Urinary bladder (tissue), 4 donors: ENCODE data around the gene MTMR3. TPM values are rescaled to one million over a fixed set of nuclear protein-coding genes. Genes with fewer than 3 reads are reported as not detected.

Source experiments
- DNase-seq: peaks from one replicate; pipeline ENCODE4 v3.0.0-alpha.2; 2015; ENCODE audit errors: extremely low spot score
- H3K27ac ChIP-seq: one replicate; pipeline ENCODE4 v1.5.1; 2013; ENCODE audit warnings: low read depth, mild to moderate bottlenecking, moderate library complexity
- H3K36me3 ChIP-seq: one replicate; pipeline ENCODE4 v1.6.1; 2013; ENCODE audit warnings: mild to moderate bottlenecking, moderate library complexity; ENCODE audit not compliant: insufficient read depth
- H3K4me1 ChIP-seq: one replicate; pipeline ENCODE4 v1.6.1; 2013; ENCODE audit warnings: mild to moderate bottlenecking, moderate library complexity; ENCODE audit not compliant: insufficient read depth
- H3K4me3 ChIP-seq: one replicate; pipeline ENCODE4 v1.5.1; 2013; ENCODE audit warnings: low read depth, low read length
- WGBS: extraction: QIAGEN DNeasy Blood & Tissue Kit; methylation state at CpG from one replicate; pipeline ENCODE4 v1.1.7; 2013; 5-methylcytosine and 5-hydroxymethylcytosine counted together
- polyA plus RNA-seq: library from polyadenylated mRNA; stranded (reverse); fragments of 200-250 nt; gene quantifications from one replicate; pipeline ENCODE4 v1.2.3, GENCODE V29; 2013
- total RNA-seq: library from RNA; depleted of rRNA; stranded (reverse); fragments of >200 nt; gene quantifications from one replicate; pipeline ENCODE4 v1.2.3, GENCODE V29; 2014
- donor health status: healthy with polysubstance abuse.
- donor health status: healthy.

The MTMR3 gene
- total and polyA plus RNA-seq, 2 donors = 17.8 to 62.7 TPM

GRCh38 chr22:29944339-29944738 is 61.4 kb downstream of the MTMR3 start:
- H3K36me3 ChIP-seq = no peaks in the 10 kb centered on the region
- no peak overlapping the region for H3K27ac ChIP-seq
- no peak for DNase-seq
- no peak overlapping the region for H3K4me3 ChIP-seq
- peaks cover 1% of the 10 kb centered on the region for H3K4me1 ChIP-seq
- WGBS = 80% methylated on average over 2 of the region's 2 CpGs

GRCh38 chr22:29945435-29945834 is 62.5 kb downstream of the MTMR3 start:
- peaks cover 1% of the 10 kb centered on the region for H3K4me1 ChIP-seq
- WGBS = 52% methylated on average over 3 of the region's 3 CpGs
- no peak for DNase-seq
- H3K4me3 ChIP-seq = no peak overlapping the region
- no peaks in the 10 kb centered on the region for H3K36me3 ChIP-seq
- no peak overlapping the region for H3K27ac ChIP-seq

GRCh38 chr22:29946220-29946619 is 63.2 kb downstream of the MTMR3 start:
- WGBS = 74% methylated on average over 2 of the region's 2 CpGs
- DNase-seq = no peak
- Histone ChIP-seq H3K4me3 (no peak overlapping the region), H3K27ac (no peak overlapping the region), H3K36me3 (no peaks in the 10 kb centered on the region), H3K4me1 (peaks cover 1% of the 10 kb centered on the region)

- Histone ChIP-seq H3K27ac (peak overlapping the region; percentile 23), H3K4me1 (peaks cover 1% of the 10 kb centered on the region)
These were observed 64.7 kb downstream of the MTMR3 start for GRCh38 chr22:29947410-29948384.

GRCh38 chr22:29948385-29948769 is 65.4 kb downstream of the MTMR3 start:
- no peak for DNase-seq
- no peak overlapping the region for H3K27ac ChIP-seq
- H3K36me3 ChIP-seq = no peaks in the 10 kb centered on the region
- 30% methylated on average over 1 of the region's 1 CpG for WGBS
- H3K4me1 ChIP-seq = peaks cover 1% of the 10 kb centered on the region
- H3K4me3 ChIP-seq = no peak overlapping the region

More at GRCh38 chr22:29947410-29948384, 64.7 kb downstream of the MTMR3 start:
- Histone ChIP-seq H3K36me3 (no peaks in the 10 kb centered on the region), H3K4me3 (no peak overlapping the region)
- no peak for DNase-seq
- WGBS = 44% methylated on average over 4 of the region's 4 CpGs

GRCh38 chr22:29949872-29950271 is 66.9 kb downstream of the MTMR3 start:
- H3K4me3 ChIP-seq = no peak overlapping the region
- peaks cover 1% of the 10 kb centered on the region for H3K4me1 ChIP-seq
- no peaks in the 10 kb centered on the region for H3K36me3 ChIP-seq
- H3K27ac ChIP-seq = no peak overlapping the region
- no peak for DNase-seq
- 87% methylated on average over 3 of the region's 3 CpGs for WGBS

GRCh38 chr22:29951791-29952413 is 68.9 kb downstream of the MTMR3 start:
- no peak overlapping the region for H3K27ac ChIP-seq
- DNase-seq = no peak
- no peaks in the 10 kb centered on the region for H3K36me3 ChIP-seq
- peaks cover 1% of the 10 kb centered on the region for H3K4me1 ChIP-seq
- H3K4me3 ChIP-seq = no peak overlapping the region
- WGBS = 83% methylated on average over 8 of the region's 8 CpGs

GRCh38 chr22:29954203-29954855 is 71.4 kb downstream of the MTMR3 start:
- H3K4me1 ChIP-seq = no peaks in the 10 kb centered on the region
- 97% methylated on average over 9 of the region's 9 CpGs for WGBS
- H3K36me3 ChIP-seq = no peaks in the 10 kb centered on the region
- H3K4me3 ChIP-seq = no peak overlapping the region
- H3K27ac ChIP-seq = no peak overlapping the region
- DNase-seq = no peak

- H3K27ac ChIP-seq = no peak overlapping the region
- H3K4me1 ChIP-seq = no peaks in the 10 kb centered on the region
- H3K4me3 ChIP-seq = no peak overlapping the region
- DNase-seq = no peak
- H3K36me3 ChIP-seq = no peaks in the 10 kb centered on the region
- 88% methylated on average over 1 of the region's 1 CpG for WGBS
These were observed 73.7 kb downstream of the MTMR3 start for GRCh38 chr22:29956680-29957079.

GRCh38 chr22:29958170-29958569 is 75.2 kb downstream of the MTMR3 start:
- H3K4me1 ChIP-seq = no peaks in the 10 kb centered on the region
- no peak for DNase-seq
- no peak overlapping the region for H3K27ac ChIP-seq
- 94% methylated on average over 2 of the region's 2 CpGs for WGBS
- no peaks in the 10 kb centered on the region for H3K36me3 ChIP-seq
- no peak overlapping the region for H3K4me3 ChIP-seq

GRCh38 chr22:29964776-29965175 is 81.8 kb downstream of the MTMR3 start:
- DNase-seq = no peak
- Histone ChIP-seq H3K4me3 (no peak overlapping the region), H3K4me1 (no peaks in the 10 kb centered on the region), H3K36me3 (peaks cover 1% of the 10 kb centered on the region), H3K27ac (no peak overlapping the region)
- 84% methylated on average over 5 of the region's 5 CpGs for WGBS

- DNase-seq = no peak
- Histone ChIP-seq H3K27ac (no peak overlapping the region), H3K36me3 (peaks cover 1% of the 10 kb centered on the region)
These were observed 84.5 kb downstream of the MTMR3 start for GRCh38 chr22:29967461-29967860.

GRCh38 chr22:29971607-29972006 is 88.6 kb downstream of the MTMR3 start:
- Histone ChIP-seq H3K4me1 (peaks cover 1% of the 10 kb centered on the region), H3K4me3 (no peak overlapping the region), H3K36me3 (peaks cover 1% of the 10 kb centered on the region), H3K27ac (no peak overlapping the region)
- DNase-seq = no peak
- whole genome bisulfite sequencing = 68% methylated on average over 3 of the region's 3 CpGs

More at GRCh38 chr22:29967461-29967860, 84.5 kb downstream of the MTMR3 start:
- Histone ChIP-seq H3K4me3 (no peak overlapping the region), H3K4me1 (no peaks in the 10 kb centered on the region)
